GM12878 (cell line): ENCODE results near the gene GALR1. TPM values are rescaled to one million over a fixed set of nuclear protein-coding genes. Genes with fewer than 3 reads are reported as not detected.

ENCODE experiments used
- ATAC-seq: fragments of 200-7000 bp; cut with Tn5 transposase; 3 replicates; pipeline ENCODE4 v1.9.1; 2020; ENCODE audit warnings: mild to moderate bottlenecking, moderate library complexity
- BruUV-seq: library from RNA; stranded (reverse); fragments of 400-500 nt; replicated peaks from 2 replicates; lab custom pipeline; 2021; lab: Mats Ljungman, UMichigan
- CTCF ChIA-PET: fragments of 300-600 bp; sonication (Branson Sonifier 250); formaldehyde crosslinking; extraction: SDS; loops from one replicate; lab custom pipeline; 2021; ENCODE audit warnings: inconsistent platforms; lab: Yijun Ruan, JAX
- POLR2A ChIA-PET: fragments of 350-600 bp; formaldehyde crosslinking; extraction: SDS; loops from one replicate; lab custom pipeline; 2021; ENCODE audit warnings: inconsistent platforms; lab: Charles Lee
- RAD21 ChIA-PET: fragments of 300-600 bp; sonication (Branson Sonifier 250); formaldehyde crosslinking; loops from one replicate; lab custom pipeline; 2023; ENCODE audit warnings: antibody characterized with exemption; ENCODE audit not compliant: unreplicated experiment; lab: Charles Lee
- SMC1A ChIA-PET: fragments of 300-600 bp; sonication (Branson Sonifier 250); formaldehyde crosslinking; loops from one replicate; lab custom pipeline; 2023; ENCODE audit not compliant: unreplicated experiment, uncharacterized antibody; lab: Charles Lee
- DNase-seq: peaks from one replicate; pipeline ENCODE4 v3.0.0-alpha.2; 2011; ENCODE audit warnings: low read depth, low spot score
- FAIRE-seq: peaks from 3 replicates; lab custom pipeline; 2011; peaks lifted over from hg19 to GRCh38; lab: Jason Lieb, UNC
- H2AFZ ChIP-seq: 2 replicates; pipeline ENCODE4 v1.6.0; 2011; ENCODE audit warnings: low read depth, low read length, control low read depth; ENCODE audit not compliant: control insufficient read depth
- H3K27ac ChIP-seq: 2 replicates; pipeline ENCODE4 v1.5.1; 2011; ENCODE audit warnings: control low read depth; ENCODE audit not compliant: control insufficient read depth, insufficient read depth
- H3K27me3 ChIP-seq, 2 experiments: replicated peaks in 1 of 2; 2 replicates each; pipeline versions ENCODE4 v1.6.0 to v1.6.1; 2011; ENCODE audit warnings: low read length in 1 of 2; ENCODE audit not compliant: control insufficient read depth in 2 of 2, insufficient read depth in 2 of 2
- H3K36me3 ChIP-seq, 2 experiments: 2 replicates each; pipeline ENCODE4 v1.5.1; 2011; ENCODE audit warnings: low read length in 1 of 2; ENCODE audit not compliant: control insufficient read depth in 2 of 2, insufficient read depth in 2 of 2
- H3K4me1 ChIP-seq: 2 replicates; pipeline ENCODE4 v1.6.1; 2011; ENCODE audit warnings: mild to moderate bottlenecking, low read length, moderate library complexity, mixed read lengths; ENCODE audit not compliant: control insufficient read depth, insufficient read depth
- H3K4me2 ChIP-seq: 2 replicates; pipeline ENCODE4 v1.6.0; 2011; ENCODE audit warnings: control low read depth; ENCODE audit not compliant: control insufficient read depth, insufficient read depth
- H3K4me3 ChIP-seq: fragments of 200-600 bp; sonication (generic); 2 replicates; pipeline ENCODE4 v1.5.1; 2016
- H3K79me2 ChIP-seq: 2 replicates; pipeline ENCODE4 v1.6.0; 2011; ENCODE audit warnings: low read length; ENCODE audit not compliant: control insufficient read depth, insufficient read depth
- H3K9ac ChIP-seq: 2 replicates; pipeline ENCODE4 v1.8.0; 2011; ENCODE audit warnings: low read length, control low read depth, mixed read lengths; ENCODE audit not compliant: control insufficient read depth, insufficient read depth
- H3K9me3 ChIP-seq: replicated peaks from 3 replicates; pipeline ENCODE4 v1.5.1; 2011; ENCODE audit warnings: mild to moderate bottlenecking, low read length; ENCODE audit not compliant: control insufficient read depth, insufficient read depth
- H4K20me1 ChIP-seq: 2 replicates; pipeline ENCODE4 v1.6.0; 2011; ENCODE audit not compliant: control insufficient read depth, insufficient read depth
- FOXM1 ChIP-seq: IDR thresholded peaks from 2 replicates; pipeline ENCODE4 v1.6.1; 2012; ENCODE audit warnings: low read depth, mild to moderate bottlenecking, inconsistent platforms, low read length, moderate library complexity
- HDGF ChIP-seq: fragments of 450-650 bp; IDR thresholded peaks from 2 replicates; pipeline ENCODE4 v1.6.1; 2016; ENCODE audit warnings: antibody characterized with exemption
- IKZF2 ChIP-seq, 2 experiments: fragments of 450-650 bp; IDR thresholded peaks; 2 replicates each; pipeline ENCODE4 v1.6.1; 2017; ENCODE audit warnings: mild to moderate bottlenecking in 2 of 2, moderate library complexity in 2 of 2
- MLLT1 ChIP-seq: fragments of 450-650 bp; IDR thresholded peaks from 2 replicates; pipeline ENCODE4 v1.6.1; 2016; ENCODE audit warnings: mild to moderate bottlenecking
- NFXL1 ChIP-seq: fragments of 450-650 bp; IDR thresholded peaks from 2 replicates; pipeline ENCODE4 v1.6.1; 2017; ENCODE audit warnings: antibody characterized with exemption, mild to moderate bottlenecking, borderline replicate concordance
- NR2F1 ChIP-seq: fragments of 450-650 bp; conservative IDR thresholded peaks from 2 replicates; pipeline ENCODE4 v1.6.1; 2017; ENCODE audit warnings: mild to moderate bottlenecking
- PAX5 ChIP-seq: IDR thresholded peaks from 2 replicates; pipeline ENCODE4 v1.6.1; 2011; ENCODE audit warnings: low read depth, low read length, borderline replicate concordance
- PKNOX1 ChIP-seq: fragments of 450-650 bp; IDR thresholded peaks from 2 replicates; pipeline ENCODE4 v1.6.1; 2016; ENCODE audit warnings: mild to moderate bottlenecking
- POLR2A ChIP-seq: IDR thresholded peaks from 2 replicates; pipeline ENCODE4 v1.6.1; 2011; ENCODE audit warnings: low read depth, mild to moderate bottlenecking, low read length
- RBBP5 ChIP-seq: fragments of 200-600 bp; sonication (generic); conservative IDR thresholded peaks from 2 replicates; pipeline ENCODE4 v1.6.1; 2016
- ZBTB4 ChIP-seq: fragments of 450-650 bp; formaldehyde crosslinking; IDR thresholded peaks from 2 replicates; pipeline ENCODE4 v1.4.0; 2022; ENCODE audit warnings: mild to moderate bottlenecking, moderate library complexity
- ZNF687 ChIP-seq: fragments of 450-650 bp; IDR thresholded peaks from 2 replicates; pipeline ENCODE4 v1.6.1; 2017; ENCODE audit warnings: mild to moderate bottlenecking, moderate library complexity
- WGBS: methylation state at CpG from one replicate; pipeline ENCODE4 v1.1.6; 2016; ENCODE audit warnings: low lambda C conversion rate; ENCODE audit not compliant: insufficient replicate concordance, insufficient coverage; ENCODE audit errors: missing lambda C conversion rate; 5-methylcytosine and 5-hydroxymethylcytosine counted together
- in situ Hi-C: fragments of 300-500 bp; cut with MboI; formaldehyde crosslinking; loops from 9 replicates; pipeline ENCODE4 v1.14.3; 2018; ENCODE audit warnings: mixed read lengths
- intact Hi-C: fragments of 100-400 bp; cut with micrococcal nuclease; formaldehyde crosslinking; loops from one replicate; pipeline ENCODE4 v1.14.2; 2022; ENCODE audit not compliant: unreplicated experiment
- polyA plus RNA-seq, 11 experiments: library from polyadenylated mRNA; depleted of rRNA in 4 of 11; unstranded in 6 of 11; stranded (reverse) in 5 of 11; fragments of >200 nt; fragmentation: Nextera tagmentation in 4 of 11; fragmentation: Illumina TruSeq in 1 of 11; extraction: Ambion mirVana in 4 of 11; extraction: Trizol in 1 of 11; gene quantifications; 1 replicate in 1 of 11; 2 replicates in 10 of 11; pipeline versions ENCODE4 v1.2.1 to v1.2.3, GENCODE V29; 2011 to 2016; ENCODE audit warnings: inconsistent platforms in 2 of 11, missing spikeins in 2 of 11, low read depth in 1 of 11
- total RNA-seq, 4 experiments: library from RNA; depleted of rRNA in 3 of 4; stranded (reverse); fragments of >200 nt in 3 of 4; fragmentation: Illumina TruSeq in 1 of 4; extraction: Trizol in 1 of 4; gene quantifications; 2 replicates each; pipeline versions ENCODE4 v1.2.1 to v1.2.3, GENCODE V29; 2013 to 2021

Gene GALR1
- total and polyA plus RNA-seq, 10 of the 15 experiments (the other 5 are each of a cell fraction or from before 2014, with no cell fraction given), result not detected

- H3K79me2 ChIP-seq, result no peaks in the 10 kb centered on the region
- H4K20me1 ChIP-seq, result no peaks in the 10 kb centered on the region
- POLR2A ChIA-PET, result no interaction called here
- no peaks in the 10 kb centered on the region for H3K36me3 ChIP-seq
- H3K4me3 ChIP-seq, result no peak overlapping the region
- in situ Hi-C loops, result no loop called here
- H3K9ac ChIP-seq, result no peak overlapping the region
- DNase-seq, result no peak
- FAIRE-seq, result no peak
- H2AFZ ChIP-seq, result no peak overlapping the region
- no peak for ATAC-seq
- TF ChIP-seq MLLT1 (no peak), POLR2A (no peak), HDGF (no peak), IKZF2 (IDR thresholded peaks at IDR 0.05) (no peak), NFXL1 (no peak), ZBTB4 (CRISPR knock-in tag) (no peak), ZNF687 (no peak), PAX5 (no peak), NR2F1 (no peak), RBBP5 (no peak), FOXM1 (no peak), PKNOX1 (no peak)
- TF ChIP-seq, all 136 proteins: peak for 0
- H3K27me3 ChIP-seq, result no peaks in the 10 kb centered on the region; a peak in 1 of 4 replicates
- 16% methylated on average over 9 of the region's 9 CpGs for WGBS
- H3K27ac ChIP-seq, result no peak overlapping the region
- SMC1A ChIA-PET, result no interaction called here
- RAD21 ChIA-PET, result no interaction called here
- intact Hi-C loops, result no loop called here
- no peaks in the 10 kb centered on the region; the same call in 2 of the 3 replicates for H3K9me3 ChIP-seq
- no TSS peak for BruUV-seq
- no peaks in the 10 kb centered on the region for H3K4me1 ChIP-seq
- CTCF ChIA-PET, result no interaction called here
- no peak overlapping the region for H3K4me2 ChIP-seq
These were observed 22.2 kb downstream of the GALR1 start for GRCh38 chr18:77271576-77272481.
